ENCODE measurements around the gene RASAL2. TPM values are rescaled to one million over a fixed set of nuclear protein-coding genes. Genes with fewer than 3 reads are reported as not detected.

Gene RASAL2
- total and polyA plus RNA-seq, 10 donors, result 0.42 to 24.4 (median 14.6) TPM

DNA sequence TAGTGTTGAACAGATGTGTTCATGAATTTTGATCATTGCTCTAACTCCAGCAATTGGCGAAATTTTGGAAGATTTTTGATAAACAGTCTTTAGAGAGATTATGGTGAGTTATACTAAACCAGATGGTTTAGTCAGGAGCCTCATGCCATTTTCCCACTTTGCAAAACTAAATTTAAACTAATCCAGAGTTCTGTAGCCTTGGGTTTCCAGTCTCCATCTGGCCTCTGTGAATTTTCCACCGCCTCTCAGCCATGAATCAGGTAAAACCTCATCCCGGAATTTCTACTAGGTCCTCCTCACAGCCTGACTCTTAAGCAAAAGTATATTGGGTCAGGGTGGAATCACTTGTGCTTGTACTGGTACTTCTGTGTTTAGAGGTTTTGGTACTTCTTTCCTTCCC, 358.1 kb downstream of the RASAL2 start:
- 93 to 97% (median 96%) methylated on average over 3 of the region's 3 CpGs for WGBS, 5 donors
- intact Hi-C loops (cut with DNase I; ENCODE audit: low total_unique reads), result no loop called here

GRCh38 chr1:178456472-178456871, 362.6 kb downstream of the RASAL2 start:
- no peak for DNase-seq
- intact Hi-C loops (cut with DNase I; ENCODE audit: low total_unique reads), result no loop called here

More for the DNA sequence above, 358.1 kb downstream of the RASAL2 start:
- Histone ChIP-seq H3K9me3 (no peaks in the 10 kb centered on the region), H3K4me1 (no peaks in the 10 kb centered on the region), H3K27ac (no peak overlapping the region), H3K27me3 (replicated peaks in 1 of 7) (no peaks in the 10 kb centered on the region), H3K4me3 (no peak overlapping the region), H3K36me3 (peaks cover 0 to 10% (median 0%) of the 10 kb centered on the region in 6 donors)
- no peak for DNase-seq
- TF ChIP-seq POLR2A (IDR thresholded peaks at IDR 0.05) (no peak), POLR2AphosphoS5 (IDR thresholded peaks at IDR 0.05) (no peak)
- TF ChIP-seq, protein P1, sequence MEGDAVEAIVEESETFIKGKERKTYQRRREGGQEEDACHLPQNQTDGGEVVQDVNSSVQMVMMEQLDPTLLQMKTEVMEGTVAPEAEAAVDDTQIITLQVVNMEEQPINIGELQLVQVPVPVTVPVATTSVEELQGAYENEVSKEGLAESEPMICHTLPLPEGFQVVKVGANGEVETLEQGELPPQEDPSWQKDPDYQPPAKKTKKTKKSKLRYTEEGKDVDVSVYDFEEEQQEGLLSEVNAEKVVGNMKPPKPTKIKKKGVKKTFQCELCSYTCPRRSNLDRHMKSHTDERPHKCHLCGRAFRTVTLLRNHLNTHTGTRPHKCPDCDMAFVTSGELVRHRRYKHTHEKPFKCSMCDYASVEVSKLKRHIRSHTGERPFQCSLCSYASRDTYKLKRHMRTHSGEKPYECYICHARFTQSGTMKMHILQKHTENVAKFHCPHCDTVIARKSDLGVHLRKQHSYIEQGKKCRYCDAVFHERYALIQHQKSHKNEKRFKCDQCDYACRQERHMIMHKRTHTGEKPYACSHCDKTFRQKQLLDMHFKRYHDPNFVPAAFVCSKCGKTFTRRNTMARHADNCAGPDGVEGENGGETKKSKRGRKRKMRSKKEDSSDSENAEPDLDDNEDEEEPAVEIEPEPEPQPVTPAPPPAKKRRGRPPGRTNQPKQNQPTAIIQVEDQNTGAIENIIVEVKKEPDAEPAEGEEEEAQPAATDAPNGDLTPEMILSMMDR (IDR thresholded peaks at IDR 0.05 in 8 of 11, conservative IDR thresholded peaks at IDR 0.05 in 3 of 11), result no peak

DNA sequence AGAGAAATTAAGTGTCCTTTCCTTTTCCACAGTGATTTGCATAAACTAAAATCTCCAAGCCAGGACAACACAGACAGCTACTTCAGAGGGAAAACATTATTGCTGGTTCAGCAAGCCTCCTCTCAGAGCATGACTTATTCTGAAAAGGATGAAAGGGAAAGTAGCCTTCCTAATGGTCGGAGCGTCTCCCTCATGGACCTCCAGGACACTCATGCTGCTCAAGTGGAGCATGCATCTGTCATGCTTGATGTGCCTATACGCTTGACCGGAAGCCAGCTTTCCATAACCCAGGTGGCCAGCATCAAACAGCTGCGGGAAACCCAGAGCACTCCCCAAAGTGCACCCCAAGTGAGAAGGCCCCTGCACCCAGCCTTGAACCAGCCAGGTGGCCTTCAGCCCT, 363.7 kb downstream of the RASAL2 start:
- no peak for DNase-seq
- intact Hi-C loops (cut with DNase I; ENCODE audit: low total_unique reads), result no loop called here
- no peak overlapping the region for H3K27ac ChIP-seq

More at GRCh38 chr1:178456472-178456871, 362.6 kb downstream of the RASAL2 start:
- Histone ChIP-seq H3K9me3 (no peaks in the 10 kb centered on the region), H3K36me3 (peaks cover 0 to 23% (median 5%) of the 10 kb centered on the region in 6 donors), H3K4me3 (no peak overlapping the region), H3K27me3 (replicated peaks in 1 of 7) (no peaks in the 10 kb centered on the region), H3K27ac (no peak overlapping the region), H3K4me1 (no peaks in the 10 kb centered on the region)
- TF ChIP-seq, protein P1 (IDR thresholded peaks at IDR 0.05 in 8 of 11, conservative IDR thresholded peaks at IDR 0.05 in 3 of 11), result no peak
- no peak for TF ChIP-seq POLR2AphosphoS5 (IDR thresholded peaks at IDR 0.05)
- TF ChIP-seq POLR2A (IDR thresholded peaks at IDR 0.05), result no peak
- WGBS, 5 donors, result 89 to 93% (median 92%) methylated on average over 13 of the region's 13 CpGs

DNA sequence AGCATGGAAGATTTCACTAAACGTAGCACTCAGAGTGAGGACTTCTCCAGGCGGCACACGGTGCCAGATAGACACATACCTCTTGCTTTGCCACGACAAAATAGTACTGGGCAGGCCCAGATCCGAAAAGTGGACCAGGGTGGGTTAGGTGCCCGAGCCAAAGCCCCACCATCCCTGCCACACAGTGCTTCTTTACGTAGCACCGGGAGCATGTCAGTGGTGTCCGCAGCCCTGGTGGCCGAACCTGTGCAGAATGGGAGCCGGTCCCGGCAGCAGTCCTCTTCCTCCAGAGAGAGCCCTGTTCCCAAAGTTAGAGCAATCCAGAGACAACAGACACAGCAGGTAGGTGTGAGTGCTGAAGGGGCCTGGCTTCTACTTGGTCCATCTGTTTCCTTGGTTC, 364.3 kb downstream of the RASAL2 start:
- Histone ChIP-seq H3K9me3 (no peaks in the 10 kb centered on the region), H3K27me3 (replicated peaks in 1 of 7) (no peaks in the 10 kb centered on the region), H3K4me3 (no peak overlapping the region), H3K4me1 (no peaks in the 10 kb centered on the region), H3K36me3 (peaks cover 0 to 18% (median 5%) of the 10 kb centered on the region in 6 donors), H3K27ac (no peak overlapping the region)
- no peak for DNase-seq
- TF ChIP-seq POLR2A (IDR thresholded peaks at IDR 0.05), result no peak
- TF ChIP-seq POLR2AphosphoS5 (IDR thresholded peaks at IDR 0.05), result no peak
- TF ChIP-seq, protein P1 (IDR thresholded peaks at IDR 0.05 in 8 of 11, conservative IDR thresholded peaks at IDR 0.05 in 3 of 11), result no peak
- intact Hi-C loops (cut with DNase I; ENCODE audit: low total_unique reads), result no loop called here
- WGBS, 5 donors, result 88 to 98% (median 94%) methylated on average over 12 of the region's 12 CpGs

More for the DNA sequence above, 363.7 kb downstream of the RASAL2 start:
- WGBS, 5 donors, result 90 to 95% (median 92%) methylated on average over 5 of the region's 5 CpGs
- Histone ChIP-seq H3K27me3 (replicated peaks in 1 of 7) (no peaks in the 10 kb centered on the region), H3K4me3 (no peak overlapping the region), H3K36me3 (peaks cover 0 to 18% (median 5%) of the 10 kb centered on the region in 6 donors), H3K9me3 (no peaks in the 10 kb centered on the region), H3K4me1 (no peaks in the 10 kb centered on the region)
- TF ChIP-seq POLR2A (IDR thresholded peaks at IDR 0.05) (no peak), POLR2AphosphoS5 (IDR thresholded peaks at IDR 0.05) (no peak)
- TF ChIP-seq, protein P1 (IDR thresholded peaks at IDR 0.05 in 8 of 11, conservative IDR thresholded peaks at IDR 0.05 in 3 of 11), result no peak

Data from spleen (tissue), 11 donors.